MM.1S (cell line): ENCODE measurements around the gene TBX2.

ENCODE experiments used
- DNase-seq: peaks from one replicate; pipeline ENCODE4 v3.0.0-alpha.2; 2015
- H2AFZ ChIP-seq: fragments of 300-600 bp; sonication (generic); 2 replicates; pipeline ENCODE4 v1.6.0; 2016; ENCODE audit warnings: antibody characterized with exemption, low read length
- H3F3A ChIP-seq: fragments of 300-600 bp; sonication (generic); 2 replicates; pipeline ENCODE4 v1.6.1; 2016; ENCODE audit warnings: mild to moderate bottlenecking, antibody characterized with exemption, low read length, moderate library complexity, mixed read lengths; ENCODE audit not compliant: insufficient read depth
- H3K27ac ChIP-seq: fragments of 300-600 bp; sonication (generic); 2 replicates; pipeline ENCODE4 v1.5.1; 2016; ENCODE audit warnings: mild to moderate bottlenecking, low read length
- H3K27me3 ChIP-seq: fragments of 300-600 bp; sonication (generic); replicated peaks from 2 replicates; pipeline ENCODE4 v1.6.0; 2016; ENCODE audit warnings: low read length; ENCODE audit not compliant: insufficient read depth
- H3K36me3 ChIP-seq: fragments of 300-600 bp; sonication (generic); replicated peaks from 2 replicates; pipeline ENCODE4 v1.6.1; 2016; ENCODE audit warnings: mild to moderate bottlenecking, low read length, mixed read lengths; ENCODE audit not compliant: insufficient read depth
- H3K4me1 ChIP-seq: fragments of 300-600 bp; sonication (generic); 2 replicates; pipeline ENCODE4 v1.6.1; 2016; ENCODE audit warnings: low read length, mixed read lengths
- H3K4me2 ChIP-seq: fragments of 300-600 bp; sonication (generic); 2 replicates; pipeline ENCODE4 v1.6.0; 2016; ENCODE audit warnings: low read depth, low read length
- H3K4me3 ChIP-seq: fragments of 300-600 bp; sonication (generic); 2 replicates; pipeline ENCODE4 v1.5.1; 2016; ENCODE audit warnings: low read length, mixed read lengths
- H3K79me2 ChIP-seq: fragments of 300-600 bp; sonication (generic); 2 replicates; pipeline ENCODE4 v1.6.1; 2016; ENCODE audit warnings: mixed run types, low read length, mixed read lengths
- H3K9ac ChIP-seq: fragments of 300-600 bp; sonication (generic); 2 replicates; pipeline ENCODE4 v1.6.1; 2016; ENCODE audit warnings: low read length, mixed read lengths
- H3K9me2 ChIP-seq: fragments of 300-600 bp; sonication (generic); replicated peaks from 2 replicates; pipeline ENCODE4 v1.6.1; 2016; ENCODE audit warnings: mild to moderate bottlenecking, low read length, mixed read lengths; ENCODE audit not compliant: insufficient read depth
- H3K9me3 ChIP-seq: fragments of 300-600 bp; sonication (generic); replicated peaks from 2 replicates; pipeline ENCODE4 v1.6.1; 2016; ENCODE audit warnings: mild to moderate bottlenecking, low read length, mixed read lengths; ENCODE audit not compliant: insufficient read depth
- H4K20me1 ChIP-seq: fragments of 300-600 bp; sonication (generic); 2 replicates; pipeline ENCODE4 v1.6.1; 2016; ENCODE audit warnings: mild to moderate bottlenecking, low read length, moderate library complexity, mixed read lengths; ENCODE audit not compliant: insufficient read depth
- CTCF ChIP-seq: fragments of 300-600 bp; sonication (generic); IDR thresholded peaks from 2 replicates; pipeline ENCODE4 v1.5.1; 2016; ENCODE audit warnings: antibody characterized with exemption, low read length, mixed read lengths
- EZH2 ChIP-seq: fragments of 300-600 bp; sonication (generic); optimal IDR thresholded peaks from 2 replicates; pipeline ENCODE3; 2017; ENCODE audit warnings: low read depth, mild to moderate bottlenecking, antibody characterized with exemption, low read length, mixed read lengths
- EZH2phosphoT487 ChIP-seq: fragments of 300-600 bp; sonication (generic); IDR thresholded peaks from 2 replicates; pipeline ENCODE4 v1.6.1; 2018; ENCODE audit warnings: antibody characterized with exemption, low read length

The TBX2 gene

GRCh38 chr17:61444075-61444474, 44.4 kb downstream of the TBX2 start:
- Histone ChIP-seq H2AFZ (no peak overlapping the region), H3K4me3 (no peak overlapping the region), H3K4me1 (no peaks in the 10 kb centered on the region), H3K79me2 (no peaks in the 10 kb centered on the region), H3K27ac (no peak overlapping the region), H3K27me3 (no peaks in the 10 kb centered on the region), H3K36me3 (no peaks in the 10 kb centered on the region), H3K9me2 (no peaks in the 10 kb centered on the region), H4K20me1 (no peaks in the 10 kb centered on the region), H3K9me3 (no peaks in the 10 kb centered on the region), H3K9ac (no peak overlapping the region), H3F3A (no peaks in the 10 kb centered on the region), H3K4me2 (no peak overlapping the region)
- TF ChIP-seq CTCF (no peak), EZH2phosphoT487 (no peak), EZH2 (no peak)
- no peak for DNase-seq

- H2AFZ ChIP-seq, result no peak overlapping the region
- no peaks in the 10 kb centered on the region for H3K4me1 ChIP-seq
- H3K79me2 ChIP-seq, result no peaks in the 10 kb centered on the region
- no peaks in the 10 kb centered on the region for H3K9me3 ChIP-seq
- no peak overlapping the region for H3K4me3 ChIP-seq
- H3K4me2 ChIP-seq, result no peak overlapping the region
- no peaks in the 10 kb centered on the region for H3K9me2 ChIP-seq
- no peak for TF ChIP-seq EZH2phosphoT487
- no peak for TF ChIP-seq EZH2
- TF ChIP-seq CTCF, result no peak
- no peaks in the 10 kb centered on the region for H3K27me3 ChIP-seq
- H4K20me1 ChIP-seq, result no peaks in the 10 kb centered on the region
- DNase-seq, result no peak
- H3K36me3 ChIP-seq, result no peaks in the 10 kb centered on the region
- H3K9ac ChIP-seq, result no peak overlapping the region
- no peaks in the 10 kb centered on the region for H3F3A ChIP-seq
- H3K27ac ChIP-seq, result no peak overlapping the region
Measured at GRCh38 chr17:61444831-61445230, 45.2 kb downstream of the TBX2 start.

GRCh38 chr17:61447358-61447757, 47.7 kb downstream of the TBX2 start:
- H3K9me3 ChIP-seq, result no peaks in the 10 kb centered on the region
- no peak overlapping the region for H3K4me3 ChIP-seq
- H3K9me2 ChIP-seq, result no peaks in the 10 kb centered on the region
- TF ChIP-seq CTCF, result no peak
- no peak for TF ChIP-seq EZH2
- no peak for TF ChIP-seq EZH2phosphoT487
- no peak overlapping the region for H3K4me2 ChIP-seq
- H3K27ac ChIP-seq, result no peak overlapping the region
- H4K20me1 ChIP-seq, result no peaks in the 10 kb centered on the region
- H3K27me3 ChIP-seq, result no peaks in the 10 kb centered on the region
- no peak overlapping the region for H3K9ac ChIP-seq
- H3K4me1 ChIP-seq, result no peaks in the 10 kb centered on the region
- H3K36me3 ChIP-seq, result no peaks in the 10 kb centered on the region
- no peak for DNase-seq
- H3K79me2 ChIP-seq, result no peaks in the 10 kb centered on the region
- H3F3A ChIP-seq, result no peaks in the 10 kb centered on the region
- no peak overlapping the region for H2AFZ ChIP-seq
